ENCODE results near the gene SLC46A2. TPM values are rescaled to one million over a fixed set of nuclear protein-coding genes. Genes with fewer than 3 reads are reported as not detected.

Gene SLC46A2
- total and polyA plus RNA-seq, 2 experiments from 2014 or later = 0.11 TPM; not detected in 1

GRCh38 chr9:112856843-112857242 lies 33.8 kb downstream of the SLC46A2 start:
- ATAC-seq (peak; percentile 61), DNase-seq (ENCODE audit: low spot score) (peak; percentile 14)
- Histone ChIP-seq H3K79me2 (replicated peaks; ENCODE audit: insufficient read depth) (no peaks in the 10 kb centered on the region), H4K20me1 (replicated peaks; ENCODE audit: insufficient read depth) (no peaks in the 10 kb centered on the region; the same call in 1 of the 2 replicates), H2AFZ (no peak overlapping the region), H3K27ac (ENCODE audit: low read depth) (no peak overlapping the region), H3K4me1 (ENCODE audit: insufficient read depth) (no peaks in the 10 kb centered on the region), H3K27me3 (ENCODE audit: insufficient read depth) (no peaks in the 10 kb centered on the region), H3F3A (replicated peaks; ENCODE audit: low read depth) (no peaks in the 10 kb centered on the region), H3K4me3 (no peak overlapping the region), H3K9me2 (ENCODE audit: insufficient read depth) (no peaks in the 10 kb centered on the region), H3K36me3 (ENCODE audit: insufficient read depth) (no peaks in the 10 kb centered on the region; the same call in 1 of the 2 replicates), H3K4me2 (no peak overlapping the region)
- peaks cover 8% of the 10 kb centered on the region for H3K27me3 Mint-ChIP-seq (ENCODE audit: insufficient read depth, low read depth, poor library complexity)
- H3K9me3 Mint-ChIP-seq = 0 out of 3 replicates have a peak, but pooled peaks cover 3% of the 10 kb centered on the region
- H3K36me3 Mint-ChIP-seq (ENCODE audit: low read depth) = no peaks in the 10 kb centered on the region
- TF ChIP-seq, protein P1, sequence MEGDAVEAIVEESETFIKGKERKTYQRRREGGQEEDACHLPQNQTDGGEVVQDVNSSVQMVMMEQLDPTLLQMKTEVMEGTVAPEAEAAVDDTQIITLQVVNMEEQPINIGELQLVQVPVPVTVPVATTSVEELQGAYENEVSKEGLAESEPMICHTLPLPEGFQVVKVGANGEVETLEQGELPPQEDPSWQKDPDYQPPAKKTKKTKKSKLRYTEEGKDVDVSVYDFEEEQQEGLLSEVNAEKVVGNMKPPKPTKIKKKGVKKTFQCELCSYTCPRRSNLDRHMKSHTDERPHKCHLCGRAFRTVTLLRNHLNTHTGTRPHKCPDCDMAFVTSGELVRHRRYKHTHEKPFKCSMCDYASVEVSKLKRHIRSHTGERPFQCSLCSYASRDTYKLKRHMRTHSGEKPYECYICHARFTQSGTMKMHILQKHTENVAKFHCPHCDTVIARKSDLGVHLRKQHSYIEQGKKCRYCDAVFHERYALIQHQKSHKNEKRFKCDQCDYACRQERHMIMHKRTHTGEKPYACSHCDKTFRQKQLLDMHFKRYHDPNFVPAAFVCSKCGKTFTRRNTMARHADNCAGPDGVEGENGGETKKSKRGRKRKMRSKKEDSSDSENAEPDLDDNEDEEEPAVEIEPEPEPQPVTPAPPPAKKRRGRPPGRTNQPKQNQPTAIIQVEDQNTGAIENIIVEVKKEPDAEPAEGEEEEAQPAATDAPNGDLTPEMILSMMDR (conservative IDR thresholded peaks at IDR 0.05; ENCODE audit: low read depth in 2 of 2) = peak in 1 of 2 experiments; percentile 32; a peak in 2 of 4 replicates
- TF ChIP-seq ZNF114 (CRISPR knock-in tag; IDR thresholded peaks at IDR 0.05) = no peak
- H3K27ac Mint-ChIP-seq = no peak overlapping the region
- H3K4me3 Mint-ChIP-seq = no peak overlapping the region
- peaks cover 10% of the 10 kb centered on the region for H3K4me1 Mint-ChIP-seq

DNA sequence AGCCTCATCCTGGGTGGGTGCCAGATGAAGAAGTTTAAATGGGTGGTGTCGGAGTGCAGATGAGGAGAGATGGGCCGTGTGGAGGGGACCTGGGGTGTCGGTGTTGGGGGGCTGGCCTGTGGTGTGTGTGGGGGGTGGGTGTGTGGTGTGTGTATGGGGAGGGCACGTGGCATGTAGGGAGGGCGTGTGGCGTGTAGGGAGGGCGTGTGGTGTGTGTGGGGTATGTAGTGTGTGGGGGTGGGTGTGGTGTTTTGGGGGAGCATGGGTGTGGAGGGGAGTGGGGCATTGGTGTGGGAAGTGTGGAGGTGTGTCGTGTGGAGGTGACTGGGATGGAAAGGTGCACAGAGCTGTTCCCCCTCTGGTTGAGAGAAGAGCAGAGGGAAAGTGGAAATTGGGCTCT lies 34.5 kb downstream of the SLC46A2 start:
- Histone ChIP-seq H3K27me3 (ENCODE audit: insufficient read depth) (no peaks in the 10 kb centered on the region), H3K4me1 (ENCODE audit: insufficient read depth) (no peaks in the 10 kb centered on the region), H2AFZ (no peak overlapping the region), H3K4me2 (no peak overlapping the region), H3K27ac (ENCODE audit: low read depth) (no peak overlapping the region), H3K4me3 (no peak overlapping the region), H3K9me2 (ENCODE audit: insufficient read depth) (no peaks in the 10 kb centered on the region), H3K36me3 (ENCODE audit: insufficient read depth) (no peaks in the 10 kb centered on the region; the same call in 1 of the 2 replicates), H3F3A (replicated peaks; ENCODE audit: low read depth) (no peaks in the 10 kb centered on the region), H3K79me2 (replicated peaks; ENCODE audit: insufficient read depth) (no peaks in the 10 kb centered on the region), H4K20me1 (replicated peaks; ENCODE audit: insufficient read depth) (no peaks in the 10 kb centered on the region; the same call in 1 of the 2 replicates)
- Mint-ChIP-seq H3K9me3 (0 out of 3 replicates have a peak, but pooled peaks cover 3% of the 10 kb centered on the region), H3K36me3 (ENCODE audit: low read depth) (peaks cover 2% of the 10 kb centered on the region; the same call in 1 of the 3 replicates), H3K4me1 (peaks cover 10% of the 10 kb centered on the region), H3K27me3 (ENCODE audit: insufficient read depth, low read depth, poor library complexity) (peaks cover 4% of the 10 kb centered on the region), H3K27ac (no peak overlapping the region), H3K4me3 (no peak overlapping the region)
- ATAC-seq = no peak
- TF ChIP-seq, protein P2, sequence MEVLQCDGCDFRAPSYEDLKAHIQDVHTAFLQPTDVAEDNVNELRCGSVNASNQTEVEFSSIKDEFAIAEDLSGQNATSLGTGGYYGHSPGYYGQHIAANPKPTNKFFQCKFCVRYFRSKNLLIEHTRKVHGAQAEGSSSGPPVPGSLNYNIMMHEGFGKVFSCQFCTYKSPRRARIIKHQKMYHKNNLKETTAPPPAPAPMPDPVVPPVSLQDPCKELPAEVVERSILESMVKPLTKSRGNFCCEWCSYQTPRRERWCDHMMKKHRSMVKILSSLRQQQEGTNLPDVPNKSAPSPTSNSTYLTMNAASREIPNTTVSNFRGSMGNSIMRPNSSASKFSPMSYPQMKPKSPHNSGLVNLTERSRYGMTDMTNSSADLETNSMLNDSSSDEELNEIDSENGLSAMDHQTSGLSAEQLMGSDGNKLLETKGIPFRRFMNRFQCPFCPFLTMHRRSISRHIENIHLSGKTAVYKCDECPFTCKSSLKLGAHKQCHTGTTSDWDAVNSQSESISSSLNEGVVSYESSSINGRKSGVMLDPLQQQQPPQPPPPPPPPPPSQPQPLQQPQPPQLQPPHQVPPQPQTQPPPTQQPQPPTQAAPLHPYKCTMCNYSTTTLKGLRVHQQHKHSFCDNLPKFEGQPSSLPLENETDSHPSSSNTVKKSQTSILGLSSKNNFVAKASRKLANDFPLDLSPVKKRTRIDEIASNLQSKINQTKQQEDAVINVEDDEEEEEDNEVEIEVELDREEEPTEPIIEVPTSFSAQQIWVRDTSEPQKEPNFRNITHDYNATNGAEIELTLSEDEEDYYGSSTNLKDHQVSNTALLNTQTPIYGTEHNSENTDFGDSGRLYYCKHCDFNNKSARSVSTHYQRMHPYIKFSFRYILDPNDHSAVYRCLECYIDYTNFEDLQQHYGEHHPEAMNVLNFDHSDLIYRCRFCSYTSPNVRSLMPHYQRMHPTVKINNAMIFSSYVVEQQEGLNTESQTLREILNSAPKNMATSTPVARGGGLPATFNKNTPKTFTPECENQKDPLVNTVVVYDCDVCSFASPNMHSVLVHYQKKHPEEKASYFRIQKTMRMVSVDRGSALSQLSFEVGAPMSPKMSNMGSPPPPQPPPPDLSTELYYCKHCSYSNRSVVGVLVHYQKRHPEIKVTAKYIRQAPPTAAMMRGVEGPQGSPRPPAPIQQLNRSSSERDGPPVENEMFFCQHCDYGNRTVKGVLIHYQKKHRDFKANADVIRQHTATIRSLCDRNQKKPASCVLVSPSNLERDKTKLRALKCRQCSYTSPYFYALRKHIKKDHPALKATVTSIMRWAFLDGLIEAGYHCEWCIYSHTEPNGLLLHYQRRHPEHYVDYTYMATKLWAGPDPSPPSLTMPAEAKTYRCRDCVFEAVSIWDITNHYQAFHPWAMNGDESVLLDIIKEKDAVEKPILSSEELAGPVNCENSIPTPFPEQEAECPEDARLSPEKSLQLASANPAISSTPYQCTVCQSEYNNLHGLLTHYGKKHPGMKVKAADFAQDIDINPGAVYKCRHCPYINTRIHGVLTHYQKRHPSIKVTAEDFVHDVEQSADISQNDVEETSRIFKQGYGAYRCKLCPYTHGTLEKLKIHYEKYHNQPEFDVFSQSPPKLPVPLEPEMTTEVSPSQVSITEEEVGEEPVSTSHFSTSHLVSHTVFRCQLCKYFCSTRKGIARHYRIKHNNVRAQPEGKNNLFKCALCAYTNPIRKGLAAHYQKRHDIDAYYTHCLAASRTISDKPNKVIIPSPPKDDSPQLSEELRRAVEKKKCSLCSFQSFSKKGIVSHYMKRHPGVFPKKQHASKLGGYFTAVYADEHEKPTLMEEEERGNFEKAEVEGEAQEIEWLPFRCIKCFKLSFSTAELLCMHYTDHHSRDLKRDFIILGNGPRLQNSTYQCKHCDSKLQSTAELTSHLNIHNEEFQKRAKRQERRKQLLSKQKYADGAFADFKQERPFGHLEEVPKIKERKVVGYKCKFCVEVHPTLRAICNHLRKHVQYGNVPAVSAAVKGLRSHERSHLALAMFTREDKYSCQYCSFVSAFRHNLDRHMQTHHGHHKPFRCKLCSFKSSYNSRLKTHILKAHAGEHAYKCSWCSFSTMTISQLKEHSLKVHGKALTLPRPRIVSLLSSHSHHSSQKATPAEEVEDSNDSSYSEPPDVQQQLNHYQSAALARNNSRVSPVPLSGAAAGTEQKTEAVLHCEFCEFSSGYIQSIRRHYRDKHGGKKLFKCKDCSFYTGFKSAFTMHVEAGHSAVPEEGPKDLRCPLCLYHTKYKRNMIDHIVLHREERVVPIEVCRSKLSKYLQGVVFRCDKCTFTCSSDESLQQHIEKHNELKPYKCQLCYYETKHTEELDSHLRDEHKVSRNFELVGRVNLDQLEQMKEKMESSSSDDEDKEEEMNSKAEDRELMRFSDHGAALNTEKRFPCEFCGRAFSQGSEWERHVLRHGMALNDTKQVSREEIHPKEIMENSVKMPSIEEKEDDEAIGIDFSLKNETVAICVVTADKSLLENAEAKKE (CRISPR knock-in tag; IDR thresholded peaks at IDR 0.05) = no peak
- no peak for TF ChIP-seq EZH2phosphoT487 (IDR thresholded peaks at IDR 0.05; ENCODE audit: unreplicated experiment)
- TF ChIP-seq EZH2 (IDR thresholded peaks at IDR 0.05; ENCODE audit: low read depth, unreplicated experiment) = no peak
- no peak for TF ChIP-seq NANOG (IDR thresholded peaks at IDR 0.05; ENCODE audit: borderline replicate concordance)
- TF ChIP-seq STAT1 (IDR thresholded peaks at IDR 0.05; ENCODE audit: unreplicated experiment) = no peak
- no peak for DNase-seq (ENCODE audit: low spot score)
